IPS-20b (cell line): ENCODE results near the gene CCDC112.
A peak's percentile ranks its signal among the peaks of the same experiment; 100 is the strongest.
"Not testable (repeated sequence)": the region's sequence is repeated elsewhere in the genome, so short reads cannot be mapped to it uniquely, and the experiment has no call there.

Source experiments
- H3K27ac ChIP-seq: one replicate; pipeline ENCODE4 v1.5.1; 2013; ENCODE audit warnings: low read length
- H3K27me3 ChIP-seq: 2 replicates; pipeline ENCODE4 v1.6.1; 2013; ENCODE audit warnings: mild to moderate bottlenecking, low read length, inconsistent platforms; ENCODE audit not compliant: insufficient read depth
- H3K36me3 ChIP-seq: 2 replicates; pipeline ENCODE4 v1.6.1; 2013; ENCODE audit warnings: low read depth, mild to moderate bottlenecking, inconsistent platforms, low read length, moderate library complexity; ENCODE audit not compliant: insufficient read depth
- H3K4me1 ChIP-seq: 2 replicates; pipeline ENCODE4 v1.6.1; 2013; ENCODE audit warnings: mild to moderate bottlenecking, control low read depth, inconsistent platforms, low read length, moderate library complexity; ENCODE audit not compliant: insufficient read depth
- H3K4me3 ChIP-seq: 2 replicates; pipeline ENCODE4 v1.5.1; 2013; ENCODE audit warnings: mild to moderate bottlenecking, low read length, inconsistent platforms
- H3K9ac ChIP-seq: 2 replicates; pipeline ENCODE4 v1.6.1; 2013; ENCODE audit warnings: low read depth, mild to moderate bottlenecking, inconsistent platforms, low read length, moderate library complexity
- H3K9me3 ChIP-seq: 2 replicates; pipeline ENCODE4 v1.6.1; 2013; ENCODE audit warnings: mild to moderate bottlenecking, low read depth, low read length, inconsistent platforms; ENCODE audit not compliant: insufficient read depth

The CCDC112 gene

GRCh38 chr5:115330830-115331229 is 34.4 kb upstream of the CCDC112 start:
- Histone ChIP-seq H3K4me3 (no peak overlapping the region), H3K36me3 (no peaks in the 10 kb centered on the region), H3K9me3 (no peaks in the 10 kb centered on the region), H3K9ac (no peak overlapping the region), H3K27ac (no peak overlapping the region), H3K27me3 (no peaks in the 10 kb centered on the region), H3K4me1 (peaks cover 16% of the 10 kb centered on the region; the same call in 1 of the 2 replicates)

- Histone ChIP-seq H3K4me3 (peak overlapping the region; percentile 51; the same call in 1 of the 2 replicates), H3K4me1 (peaks cover 16% of the 10 kb centered on the region; the same call in 1 of the 2 replicates), H3K9ac (no peak overlapping the region), H3K27me3 (no peaks in the 10 kb centered on the region), H3K9me3 (no peaks in the 10 kb centered on the region), H3K27ac (no peak overlapping the region), H3K36me3 (no peaks in the 10 kb centered on the region)
Observed at GRCh38 chr5:115329475-115329874, 33.0 kb upstream of the CCDC112 start.

GRCh38 chr5:115328617-115329274 is 32.3 kb upstream of the CCDC112 start:
- Histone ChIP-seq H3K27ac (peak overlapping the region; percentile 55), H3K4me1 (peaks cover 16% of the 10 kb centered on the region; the same call in 1 of the 2 replicates), H3K4me3 (peak overlapping the region; percentile 51; the same call in 1 of the 2 replicates), H3K9ac (peak overlapping the region; percentile 42; the same call in 1 of the 2 replicates)
- not testable (repeated sequence) for H3K9me3 ChIP-seq, H3K36me3 ChIP-seq, H3K27me3 ChIP-seq

GRCh38 chr5:115325296-115325959 is 29.0 kb upstream of the CCDC112 start:
- Histone ChIP-seq H3K36me3 (no peaks in the 10 kb centered on the region), H3K4me1 (peaks cover 16% of the 10 kb centered on the region; the same call in 1 of the 2 replicates), H3K9me3 (no peaks in the 10 kb centered on the region; the same call in 1 of the 2 replicates), H3K9ac (no peak overlapping the region), H3K4me3 (no peak overlapping the region), H3K27me3 (no peaks in the 10 kb centered on the region), H3K27ac (no peak overlapping the region)

DNA sequence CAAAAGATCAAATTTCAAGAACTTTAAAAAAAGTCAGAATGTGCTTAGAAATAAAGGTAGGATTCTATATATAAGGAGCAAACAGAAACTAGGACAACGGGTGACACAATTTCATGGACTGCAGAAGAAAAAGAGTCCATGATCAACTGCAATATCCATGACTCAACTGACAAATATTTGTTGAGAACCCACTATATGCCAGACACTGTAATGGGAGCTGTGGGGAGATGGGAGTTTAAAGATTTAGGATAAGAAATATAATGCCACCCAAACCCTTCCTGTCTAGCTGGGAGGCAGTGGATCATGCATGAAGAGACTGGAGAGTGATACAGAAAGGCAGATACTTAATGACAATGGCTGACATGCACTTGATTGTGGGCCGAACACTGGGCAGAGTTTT is 27.6 kb upstream of the CCDC112 start:
- Histone ChIP-seq H3K27me3 (no peaks in the 10 kb centered on the region), H3K36me3 (no peaks in the 10 kb centered on the region), H3K4me1 (peaks cover 9% of the 10 kb centered on the region; the same call in 1 of the 2 replicates), H3K27ac (no peak overlapping the region), H3K9ac (no peak overlapping the region), H3K4me3 (no peak overlapping the region), H3K9me3 (no peaks in the 10 kb centered on the region; the same call in 1 of the 2 replicates)

DNA sequence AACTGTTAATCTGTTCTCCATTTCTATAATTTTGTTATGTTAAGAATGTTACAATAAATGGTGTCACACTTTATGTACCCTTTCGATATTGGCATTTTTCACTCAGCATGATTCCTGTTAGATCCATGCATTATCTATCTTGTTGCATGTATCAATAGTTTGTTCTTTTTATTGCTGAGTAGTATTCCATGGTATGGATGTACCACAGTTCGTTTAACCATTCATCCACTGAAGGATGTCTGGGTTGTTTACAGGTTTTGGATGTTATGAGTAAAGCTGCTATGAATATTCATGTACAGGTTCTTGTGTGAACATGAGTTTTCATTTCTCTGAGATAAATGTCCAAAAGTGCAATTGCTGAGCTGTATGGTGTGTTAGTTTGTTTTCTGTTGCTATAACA is 26.3 kb upstream of the CCDC112 start:
- H3K36me3 ChIP-seq: no peaks in the 10 kb centered on the region
- no peaks in the 10 kb centered on the region for H3K27me3 ChIP-seq
- no peak overlapping the region for H3K4me3 ChIP-seq
- H3K27ac ChIP-seq: no peak overlapping the region
- no peaks in the 10 kb centered on the region; the same call in 1 of the 2 replicates for H3K9me3 ChIP-seq
- H3K4me1 ChIP-seq: peaks cover under 1% of the 10 kb centered on the region; the same call in 1 of the 2 replicates
- no peak overlapping the region for H3K9ac ChIP-seq

GRCh38 chr5:115321309-115321708 is 24.9 kb upstream of the CCDC112 start:
- Histone ChIP-seq H3K27me3 (no peaks in the 10 kb centered on the region), H3K9ac (no peak overlapping the region), H3K4me1 (no peaks in the 10 kb centered on the region; the same call in 1 of the 2 replicates), H3K9me3 (no peaks in the 10 kb centered on the region; the same call in 1 of the 2 replicates), H3K36me3 (no peaks in the 10 kb centered on the region), H3K4me3 (no peak overlapping the region), H3K27ac (no peak overlapping the region)

- no peak overlapping the region for H3K9ac ChIP-seq
- H3K4me1 ChIP-seq: peaks cover 7% of the 10 kb centered on the region; the same call in 1 of the 2 replicates
- H3K27me3 ChIP-seq: no peaks in the 10 kb centered on the region
- H3K4me3 ChIP-seq: no peak overlapping the region
- no peaks in the 10 kb centered on the region; the same call in 1 of the 2 replicates for H3K9me3 ChIP-seq
- H3K27ac ChIP-seq: no peak overlapping the region
- no peaks in the 10 kb centered on the region for H3K36me3 ChIP-seq
Observed at GRCh38 chr5:115320515-115320914, 24.1 kb upstream of the CCDC112 start.

DNA sequence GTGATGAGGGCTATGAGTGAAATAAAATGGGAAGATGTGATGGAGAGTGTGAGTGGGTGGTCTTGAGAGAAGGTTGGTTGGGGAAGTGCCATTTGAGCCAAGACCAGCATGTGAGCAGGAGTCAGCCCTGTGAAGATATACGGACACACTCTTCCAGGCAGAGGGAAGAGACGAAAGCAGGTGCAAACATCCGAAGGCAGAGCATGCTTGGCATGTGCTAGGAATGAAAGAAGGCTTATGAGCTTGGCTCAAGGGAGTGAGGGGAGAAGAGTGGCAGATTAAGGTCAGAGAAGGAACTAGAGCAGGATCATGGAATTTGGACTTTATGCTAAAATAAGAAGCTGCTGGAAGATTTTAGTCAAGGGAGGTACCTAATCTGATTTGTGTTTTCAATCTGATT is 23.6 kb upstream of the CCDC112 start:
- Histone ChIP-seq H3K4me1 (peaks cover 10% of the 10 kb centered on the region; the same call in 1 of the 2 replicates), H3K4me3 (no peak overlapping the region), H3K9ac (no peak overlapping the region), H3K9me3 (no peaks in the 10 kb centered on the region; the same call in 1 of the 2 replicates), H3K27ac (no peak overlapping the region), H3K36me3 (no peaks in the 10 kb centered on the region), H3K27me3 (no peaks in the 10 kb centered on the region)

DNA sequence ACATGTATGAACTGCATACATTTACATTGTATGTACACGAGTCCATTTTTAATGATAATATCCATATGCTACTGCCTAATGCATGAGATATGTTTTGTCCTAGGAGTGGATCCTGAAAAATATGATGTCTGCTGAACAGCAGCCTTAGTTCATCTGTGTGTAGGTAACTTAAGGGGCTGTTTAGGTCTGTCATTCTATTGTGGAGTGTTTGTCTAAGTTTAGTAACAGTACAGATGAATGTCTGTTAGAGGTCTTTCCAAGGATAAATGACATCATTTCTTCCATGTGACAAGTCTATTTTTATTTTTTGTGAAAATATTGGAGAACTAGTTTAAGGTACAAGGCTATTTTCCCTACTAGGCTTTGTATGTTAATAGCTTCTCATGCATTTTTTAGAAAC is 22.6 kb upstream of the CCDC112 start:
- H3K9me3 ChIP-seq: no peaks in the 10 kb centered on the region; the same call in 1 of the 2 replicates
- H3K36me3 ChIP-seq: no peaks in the 10 kb centered on the region
- peaks cover 10% of the 10 kb centered on the region; the same call in 1 of the 2 replicates for H3K4me1 ChIP-seq
- H3K27ac ChIP-seq: no peak overlapping the region
- H3K9ac ChIP-seq: no peak overlapping the region
- no peak overlapping the region for H3K4me3 ChIP-seq
- no peaks in the 10 kb centered on the region for H3K27me3 ChIP-seq

- no peaks in the 10 kb centered on the region; the same call in 1 of the 2 replicates for H3K9me3 ChIP-seq
- no peaks in the 10 kb centered on the region for H3K36me3 ChIP-seq
- H3K27me3 ChIP-seq: no peaks in the 10 kb centered on the region
- H3K4me1 ChIP-seq: peaks cover 10% of the 10 kb centered on the region; the same call in 1 of the 2 replicates
- H3K4me3 ChIP-seq: no peak overlapping the region
- H3K9ac ChIP-seq: no peak overlapping the region
- no peak overlapping the region for H3K27ac ChIP-seq
Observed at GRCh38 chr5:115317736-115318135, 21.3 kb upstream of the CCDC112 start.
